SU-DHL-6 (cell line): ENCODE measurements around the gene LSM3.

Source experiments
- H2AFZ ChIP-seq: fragments of 200-600 bp; sonication (generic); 2 replicates; pipeline ENCODE4 v1.6.1; 2014; ENCODE audit warnings: low read depth, mild to moderate bottlenecking, moderate library complexity, mixed read lengths, antibody characterized with exemption, low read length; ENCODE audit not compliant: severe bottlenecking
- H3F3A ChIP-seq: fragments of 200-600 bp; shearing (Covaris generic); 2 replicates; pipeline ENCODE4 v1.6.0; 2016; ENCODE audit warnings: antibody characterized with exemption, mild to moderate bottlenecking; ENCODE audit not compliant: insufficient read depth
- H3K27ac ChIP-seq: fragments of 200-600 bp; sonication (generic); 2 replicates; pipeline ENCODE4 v1.5.1; 2016; ENCODE audit warnings: low read depth, mild to moderate bottlenecking, low read length, moderate library complexity, mixed read lengths
- H3K27me3 ChIP-seq: fragments of 200-600 bp; sonication (generic), shearing (Covaris generic); 2 replicates; pipeline ENCODE4 v1.6.0; 2014; ENCODE audit warnings: mild to moderate bottlenecking, low read length
- H3K36me3 ChIP-seq: fragments of 200-600 bp; sonication (generic); 2 replicates; pipeline ENCODE4 v1.6.1; 2014; ENCODE audit warnings: mild to moderate bottlenecking, low read length, mixed read lengths
- H3K4me2 ChIP-seq: fragments of 300-600, 200-600 bp; shearing (Covaris generic), sonication (generic); 2 replicates; pipeline ENCODE4 v1.6.0; 2014; ENCODE audit warnings: low read length, low read depth, mild to moderate bottlenecking; ENCODE audit not compliant: poor library complexity, severe bottlenecking
- H3K4me3 ChIP-seq: fragments of 200-600 bp; sonication (generic); 2 replicates; pipeline ENCODE4 v1.5.1; 2014; ENCODE audit warnings: antibody characterized with exemption, low read length, mild to moderate bottlenecking, mixed read lengths; ENCODE audit not compliant: insufficient read depth, poor library complexity, severe bottlenecking
- H3K79me2 ChIP-seq: fragments of 200-600 bp; sonication (generic); 2 replicates; pipeline ENCODE4 v1.6.1; 2014; ENCODE audit warnings: mild to moderate bottlenecking, low read length, moderate library complexity; ENCODE audit not compliant: insufficient read depth
- H3K9ac ChIP-seq: fragments of 200-600 bp; sonication (generic); 2 replicates; pipeline ENCODE4 v1.7.0; 2014; ENCODE audit warnings: mild to moderate bottlenecking, low read length
- H3K9me2 ChIP-seq: fragments of 200-600 bp; sonication (generic); replicated peaks from 2 replicates; pipeline ENCODE4 v1.6.1; 2014; ENCODE audit warnings: low read length; ENCODE audit not compliant: insufficient read depth
- H3K9me3 ChIP-seq: fragments of 200-600 bp; sonication (generic); 2 replicates; pipeline ENCODE4 v1.6.1; 2014; ENCODE audit warnings: low read length, mixed read lengths; ENCODE audit not compliant: insufficient read depth
- H4K20me1 ChIP-seq: fragments of 200-600 bp; sonication (generic); 2 replicates; pipeline ENCODE4 v1.6.1; 2014; ENCODE audit warnings: low read depth, mild to moderate bottlenecking, antibody characterized with exemption, low read length, moderate library complexity, mixed read lengths
- EZH2phosphoT487 ChIP-seq: fragments of 200-600 bp; sonication (generic), shearing (Covaris generic); conservative IDR thresholded peaks from 2 replicates; pipeline ENCODE4 v1.6.1; 2018; ENCODE audit warnings: mild to moderate bottlenecking, antibody characterized with exemption, low read length, moderate library complexity, mixed read lengths
- TF ChIP-seq, protein P1 (sequence below): fragments of 200-600 bp; sonication (generic); IDR thresholded peaks from one replicate; pipeline ENCODE4 v1.5.1; 2017; ENCODE audit warnings: antibody characterized with exemption, mild to moderate bottlenecking, low read length, moderate library complexity; ENCODE audit not compliant: insufficient read depth, poor library complexity, severe bottlenecking

LSM3 gene

DNA sequence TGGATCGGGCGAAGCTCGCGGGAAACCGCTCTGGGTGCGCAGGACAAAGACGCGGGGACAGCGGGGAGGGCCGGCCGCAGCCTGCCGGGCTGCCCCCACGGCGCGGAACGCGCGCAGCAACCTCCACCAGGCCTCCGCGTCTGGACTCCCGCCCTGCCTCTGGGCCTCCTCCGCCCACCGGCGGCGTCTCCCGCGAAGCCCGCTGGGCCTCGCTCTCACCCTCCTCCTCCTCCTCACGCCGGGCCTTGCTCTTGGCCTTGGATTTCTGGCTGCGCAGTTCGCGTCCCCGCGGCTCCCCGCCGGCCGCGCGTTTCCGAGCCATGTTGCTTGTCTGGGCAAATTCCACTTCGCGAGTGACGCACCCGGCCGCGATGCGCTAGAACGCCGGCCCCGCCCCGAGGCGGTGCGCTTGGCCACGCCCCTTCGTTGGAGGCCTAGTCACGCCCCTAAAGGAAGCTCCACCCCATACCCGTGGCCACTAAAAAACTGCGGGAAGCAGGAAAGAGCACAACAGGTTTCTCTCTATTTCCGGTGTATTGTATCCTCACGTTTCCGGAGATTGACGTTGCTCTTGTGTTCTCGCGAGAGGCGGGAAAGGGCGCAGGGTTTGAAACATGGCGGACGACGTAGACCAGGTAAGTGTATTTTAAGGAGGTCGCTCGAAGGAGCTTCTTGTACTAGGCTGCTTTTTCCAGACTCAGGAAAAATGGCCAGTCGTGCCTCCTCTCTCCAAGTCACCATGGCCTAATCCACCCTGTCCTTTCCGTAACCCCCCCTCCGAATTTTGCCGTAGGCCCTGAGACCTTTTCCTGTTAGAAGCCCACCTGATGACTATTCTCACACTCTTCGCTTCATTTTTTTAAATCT, at the start of gene LSM3, which contains the start of gene XPC:
TSS of gene LSM3 (plus strand) at position 571 of the 867 bp plus-strand sequence. CDS start at position 615, 44 bp downstream.
TSS of gene XPC (minus strand) at position 355 of the 867 bp plus-strand sequence. CDS start at position 322, 33 bp downstream.
- Histone ChIP-seq H2AFZ (peak within 1 kb of the TSS; percentile 76), H4K20me1 (peaks cover 7% of the 10 kb centered on the region; the same call in 1 of the 2 replicates), H3K9me2 (no peaks in the 10 kb centered on the region), H3K27me3 (no peaks in the 10 kb centered on the region), H3K9me3 (no peaks in the 10 kb centered on the region), H3F3A (peaks cover 12% of the 10 kb centered on the region), H3K79me2 (peaks cover 86% of the 10 kb centered on the region), H3K9ac (peak within 1 kb of the TSS; percentile 87), H3K27ac (peak within 1 kb of the TSS; percentile 63), H3K4me3 (peak within 1 kb of the TSS; percentile 87), H3K4me2 (peak within 1 kb of the TSS; percentile 91), H3K36me3 (peaks cover 20% of the 10 kb centered on the region; the same call in 1 of the 2 replicates)
- TF ChIP-seq, protein P1, sequence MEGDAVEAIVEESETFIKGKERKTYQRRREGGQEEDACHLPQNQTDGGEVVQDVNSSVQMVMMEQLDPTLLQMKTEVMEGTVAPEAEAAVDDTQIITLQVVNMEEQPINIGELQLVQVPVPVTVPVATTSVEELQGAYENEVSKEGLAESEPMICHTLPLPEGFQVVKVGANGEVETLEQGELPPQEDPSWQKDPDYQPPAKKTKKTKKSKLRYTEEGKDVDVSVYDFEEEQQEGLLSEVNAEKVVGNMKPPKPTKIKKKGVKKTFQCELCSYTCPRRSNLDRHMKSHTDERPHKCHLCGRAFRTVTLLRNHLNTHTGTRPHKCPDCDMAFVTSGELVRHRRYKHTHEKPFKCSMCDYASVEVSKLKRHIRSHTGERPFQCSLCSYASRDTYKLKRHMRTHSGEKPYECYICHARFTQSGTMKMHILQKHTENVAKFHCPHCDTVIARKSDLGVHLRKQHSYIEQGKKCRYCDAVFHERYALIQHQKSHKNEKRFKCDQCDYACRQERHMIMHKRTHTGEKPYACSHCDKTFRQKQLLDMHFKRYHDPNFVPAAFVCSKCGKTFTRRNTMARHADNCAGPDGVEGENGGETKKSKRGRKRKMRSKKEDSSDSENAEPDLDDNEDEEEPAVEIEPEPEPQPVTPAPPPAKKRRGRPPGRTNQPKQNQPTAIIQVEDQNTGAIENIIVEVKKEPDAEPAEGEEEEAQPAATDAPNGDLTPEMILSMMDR, result no peak

DNA sequence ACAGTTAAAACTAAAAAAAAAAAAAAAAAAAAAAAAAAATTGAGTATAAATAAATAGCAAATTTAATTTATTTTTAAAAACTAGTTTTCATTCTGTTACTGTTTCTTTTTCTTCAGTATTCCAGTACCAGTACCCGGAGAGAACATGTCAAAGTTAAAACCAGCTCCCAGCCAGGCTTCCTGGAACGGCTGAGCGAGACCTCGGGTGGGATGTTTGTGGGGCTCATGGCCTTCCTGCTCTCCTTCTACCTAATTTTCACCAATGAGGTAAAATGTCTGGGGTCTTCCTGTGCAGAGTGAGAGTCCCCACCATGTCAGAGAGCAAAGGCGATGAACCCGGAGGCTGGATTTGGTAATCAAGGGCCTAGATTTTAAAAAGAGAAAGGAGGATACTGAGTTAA, 49.3 kb upstream of the LSM3 start:
- TF ChIP-seq, protein P1, result no peak
- TF ChIP-seq EZH2phosphoT487, result no peak
- H3K27ac ChIP-seq, result no peak overlapping the region
- H3K27me3 ChIP-seq, result no peaks in the 10 kb centered on the region
- no peaks in the 10 kb centered on the region for H3F3A ChIP-seq
- no peak overlapping the region for H2AFZ ChIP-seq
- H3K9me2 ChIP-seq, result no peaks in the 10 kb centered on the region
- no peaks in the 10 kb centered on the region for H3K36me3 ChIP-seq
- H3K9ac ChIP-seq, result no peak overlapping the region
- no peaks in the 10 kb centered on the region for H3K9me3 ChIP-seq
- H3K4me3 ChIP-seq, result no peak overlapping the region
- H3K79me2 ChIP-seq, result peaks cover 26% of the 10 kb centered on the region
- no peak overlapping the region for H3K4me2 ChIP-seq
- no peaks in the 10 kb centered on the region for H4K20me1 ChIP-seq

DNA sequence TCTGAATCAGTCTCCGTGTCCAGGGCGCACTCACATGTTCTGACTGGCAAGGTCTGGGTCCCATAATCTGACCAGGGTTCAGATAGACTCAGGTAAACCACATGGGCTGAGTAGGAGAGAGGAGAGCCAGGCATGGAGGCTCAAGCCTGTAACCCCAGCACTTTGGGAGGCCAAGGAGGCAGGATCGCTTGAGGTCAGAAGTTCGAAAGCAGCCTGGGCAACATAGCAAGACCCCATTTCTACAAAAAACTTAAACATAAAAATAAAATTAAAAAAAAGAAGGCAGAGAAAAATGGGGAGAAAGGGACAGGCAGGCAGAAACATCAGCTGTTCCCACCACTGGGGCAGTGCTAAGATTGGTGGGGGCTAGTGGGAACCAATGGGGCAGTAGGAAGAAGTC, 48.4 kb upstream of the LSM3 start:
- Histone ChIP-seq H3K27me3 (no peaks in the 10 kb centered on the region), H3K4me2 (no peak overlapping the region), H3K79me2 (peaks cover 23% of the 10 kb centered on the region), H2AFZ (no peak overlapping the region), H4K20me1 (no peaks in the 10 kb centered on the region), H3K9me2 (no peaks in the 10 kb centered on the region), H3F3A (no peaks in the 10 kb centered on the region), H3K36me3 (no peaks in the 10 kb centered on the region), H3K9me3 (no peaks in the 10 kb centered on the region), H3K27ac (no peak overlapping the region), H3K9ac (no peak overlapping the region), H3K4me3 (no peak overlapping the region)
- TF ChIP-seq, protein P1, result no peak
- no peak for TF ChIP-seq EZH2phosphoT487
